Lung (tissue), 12 donors: ENCODE measurements around the gene MINDY3. TPM values are rescaled to one million over a fixed set of nuclear protein-coding genes. Genes with fewer than 3 reads are reported as not detected.

Experiments used
- ATAC-seq: fragments of 200-7000 bp; cut with Tn5 transposase; one replicate; pipeline ENCODE4 v1.9.1; 2020; ENCODE audit warnings: moderate number of reproducible peaks; ENCODE audit not compliant: insufficient read depth, low FRiP score
- DNase-seq, 3 donors: peaks; one replicate each; pipeline ENCODE4 v3.0.0-alpha.2; 2013 to 2017
- H3K27ac ChIP-seq, 2 donors: one replicate each; pipeline ENCODE4 v1.5.1; 2013; ENCODE audit warnings: mild to moderate bottlenecking in 2 of 2, moderate library complexity in 2 of 2, control low read depth in 1 of 2, inconsistent platforms in 1 of 2, low read depth in 1 of 2, low read length in 1 of 2
- H3K27me3 ChIP-seq, 3 donors: one replicate each; pipeline ENCODE4 v1.5.1; 2013; ENCODE audit warnings: low read length in 2 of 3; ENCODE audit not compliant: control insufficient read depth in 3 of 3, insufficient read depth in 3 of 3
- H3K36me3 ChIP-seq, 4 donors: one replicate each; pipeline ENCODE4 v1.5.1; 2013; ENCODE audit warnings: low read length in 4 of 4, mild to moderate bottlenecking in 1 of 4, moderate library complexity in 1 of 4; ENCODE audit not compliant: control insufficient read depth in 4 of 4, insufficient read depth in 4 of 4
- H3K4me1 ChIP-seq, 5 donors: one replicate each; pipeline ENCODE4 v1.5.1; 2013; ENCODE audit warnings: low read length in 5 of 5, mild to moderate bottlenecking in 2 of 5, moderate library complexity in 1 of 5; ENCODE audit not compliant: control insufficient read depth in 5 of 5, insufficient read depth in 5 of 5
- H3K4me3 ChIP-seq: one replicate; pipeline ENCODE4 v1.5.1; 2013; ENCODE audit warnings: mild to moderate bottlenecking, control low read depth, moderate library complexity
- H3K9ac ChIP-seq, 2 donors: one replicate each; pipeline ENCODE4 v1.5.1; 2013; ENCODE audit warnings: low read length in 2 of 2, control low read depth in 1 of 2; ENCODE audit not compliant: insufficient read depth in 1 of 2
- H3K9me3 ChIP-seq, 4 donors: one replicate each; pipeline ENCODE4 v1.5.1; 2013; ENCODE audit warnings: low read length in 3 of 4, mild to moderate bottlenecking in 1 of 4, moderate library complexity in 1 of 4; ENCODE audit not compliant: control insufficient read depth in 4 of 4, insufficient read depth in 3 of 4
- CTCF ChIP-seq: IDR thresholded peaks from 2 replicates; pipeline ENCODE4 v1.5.1; 2012; ENCODE audit warnings: mild to moderate bottlenecking; ENCODE audit errors: control extremely low read depth, extremely low read depth
- WGBS, 2 donors: extraction: QIAGEN DNeasy Blood & Tissue Kit; methylation state at CpG; one replicate each; pipeline ENCODE4 v1.1.7; 2013; 5-methylcytosine and 5-hydroxymethylcytosine counted together
- polyA plus RNA-seq, 2 donors: library from polyadenylated mRNA; stranded (reverse); fragments of 200-250 nt; gene quantifications; one replicate each; pipeline ENCODE4 v1.2.1, GENCODE V29; 2013
- total RNA-seq, 2 donors: library from RNA; depleted of rRNA in 1 of 2; stranded (reverse); fragments of >200 nt in 1 of 2; gene quantifications; one replicate each; pipeline ENCODE4 v1.2.1, GENCODE V29; 2014 to 2021
- donor health status: control.
- donor health status: control.
- donor health status: Bipolar disorder and iron deficiency.
- donor health status: healthy.
- donor health status: DM: yes; HTN: yes; CAD: no.

The MINDY3 gene
- total and polyA plus RNA-seq, 4 donors: 13.9 to 61.7 (median 24.6) TPM

DNA sequence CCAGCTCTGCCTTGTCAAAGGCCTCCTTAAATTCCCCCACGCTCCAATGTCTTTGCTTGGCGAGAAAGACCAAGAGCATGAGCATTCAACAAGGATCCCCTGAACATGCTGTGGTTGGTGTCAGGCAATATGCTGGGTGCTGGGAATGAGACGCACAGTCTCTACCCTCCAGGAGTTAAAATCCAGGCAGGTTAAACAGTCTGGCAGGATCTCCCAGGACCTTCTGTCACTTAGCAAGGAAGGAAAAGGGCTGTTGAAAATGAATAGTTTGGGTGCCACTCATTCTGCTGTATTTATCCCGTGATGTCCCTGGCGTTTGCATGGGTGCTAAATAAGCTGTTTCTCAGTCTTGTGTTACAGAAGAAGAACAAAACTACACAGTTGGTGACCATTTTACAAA is 118.7 kb downstream of the MINDY3 start:
- Histone ChIP-seq H3K36me3 (no peaks in the 10 kb centered on the region), H3K9me3 (no peaks in the 10 kb centered on the region), H3K4me3 (no peak overlapping the region), H3K4me1 (peaks cover 0 to 45% (median 0%) of the 10 kb centered on the region in 5 donors), H3K9ac (no peak overlapping the region), H3K27ac (no peak overlapping the region), H3K27me3 (no peaks in the 10 kb centered on the region)
- no peak for ATAC-seq
- WGBS, 2 donors: 85 to 91% methylated on average over 5 of the region's 5 CpGs
- DNase-seq: no peak
- TF ChIP-seq CTCF: no peak

GRCh38 chr10:15740261-15740660 is 120.0 kb downstream of the MINDY3 start:
- TF ChIP-seq CTCF: no peak
- ATAC-seq: no peak
- no peak overlapping the region for H3K27ac ChIP-seq

GRCh38 chr10:15739254-15739970 is 120.9 kb downstream of the MINDY3 start:
- no peaks in the 10 kb centered on the region for H3K9me3 ChIP-seq
- 67 to 73% methylated on average over 9 of the region's 9 CpGs for WGBS, 2 donors
- no peaks in the 10 kb centered on the region for H3K36me3 ChIP-seq
- ATAC-seq (no peak), DNase-seq (peak in 2 of 3 donors; percentile 66 to 75)
- peaks cover 0 to 49% (median 0%) of the 10 kb centered on the region in 5 donors for H3K4me1 ChIP-seq
- peak overlapping the region in 1 of 2 donors; percentile 56 for H3K27ac ChIP-seq
- peak overlapping the region in 1 of 2 donors; percentile 65 for H3K9ac ChIP-seq
- H3K27me3 ChIP-seq: no peaks in the 10 kb centered on the region
- TF ChIP-seq CTCF: no peak
- no peak overlapping the region for H3K4me3 ChIP-seq

More at GRCh38 chr10:15740261-15740660, 120.0 kb downstream of the MINDY3 start:
- Histone ChIP-seq H3K4me3 (no peak overlapping the region), H3K4me1 (peaks cover 0 to 44% (median 0%) of the 10 kb centered on the region in 5 donors), H3K9me3 (no peaks in the 10 kb centered on the region), H3K36me3 (no peaks in the 10 kb centered on the region), H3K9ac (no peak overlapping the region), H3K27me3 (no peaks in the 10 kb centered on the region)
- WGBS, 2 donors: 90 to 93% methylated on average over 6 of the region's 6 CpGs
- no peak for DNase-seq
